Renal cortical epithelial cell (primary cell): ENCODE measurements around the gene GRAMD1C. TPM values are rescaled to one million over a fixed set of nuclear protein-coding genes. Genes with fewer than 3 reads are reported as not detected.

Experiments used
- DNase-seq: peaks from one replicate; pipeline ENCODE4 v3.0.0-alpha.2; 2011; ENCODE audit warnings: low read depth
- total RNA-seq: library from RNA; depleted of rRNA; stranded (reverse); fragments of >200 nt; gene quantifications from 2 replicates; pipeline ENCODE4 v1.2.3, GENCODE V29; 2014

The GRAMD1C gene
- total RNA-seq, 1 donor from 2014 or later, result 11.8 TPM

GRCh38 chr3:113952921-113953320 is 114.3 kb downstream of the GRAMD1C start:
- DNase-seq, result no peak

DNA sequence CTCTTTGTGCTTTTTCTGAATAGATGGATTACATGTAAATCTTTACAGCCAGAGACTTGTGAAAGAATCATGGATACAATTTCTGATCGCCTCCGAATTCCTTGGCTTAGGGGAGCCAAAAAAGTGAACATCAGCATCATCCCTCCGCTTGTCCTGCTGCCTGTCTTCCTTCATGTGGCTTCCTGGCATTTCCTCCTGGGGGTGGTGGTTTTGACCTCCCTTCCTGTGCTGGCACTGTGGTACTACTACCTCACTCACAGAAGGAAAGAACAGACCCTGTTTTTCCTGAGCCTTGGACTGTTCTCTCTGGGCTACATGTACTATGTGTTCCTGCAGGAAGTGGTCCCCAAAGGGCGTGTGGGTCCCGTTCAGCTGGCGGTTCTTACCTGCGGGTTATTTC is 115.1 kb downstream of the GRAMD1C start:
- DNase-seq, result no peak

- no peak for DNase-seq
Measured at GRCh38 chr3:113954091-113954685, 115.6 kb downstream of the GRAMD1C start.

DNA sequence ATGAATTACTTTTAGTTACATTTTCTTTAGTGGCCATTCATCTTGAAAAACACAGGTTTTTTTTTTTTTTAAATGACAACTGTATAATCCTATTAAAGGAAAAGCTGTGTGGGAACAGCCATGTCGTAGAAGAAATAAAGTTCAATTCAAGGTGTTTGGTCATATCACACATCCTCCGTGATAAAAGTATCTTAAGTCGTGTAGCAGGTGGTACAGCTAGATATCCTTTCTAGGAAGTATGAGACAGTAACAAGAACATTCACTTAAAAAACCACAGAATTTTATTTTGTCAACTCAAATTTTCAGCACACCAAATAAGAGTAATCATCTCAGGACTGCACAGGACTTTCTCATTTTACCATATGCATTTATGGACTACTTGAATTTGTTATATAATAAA is 125.3 kb downstream of the GRAMD1C start:
- DNase-seq, result no peak

GRCh38 chr3:113966172-113966571 is 127.6 kb downstream of the GRAMD1C start:
- DNase-seq, result no peak

- DNase-seq, result peak; percentile 16
Measured at GRCh38 chr3:113968986-113969385, 130.4 kb downstream of the GRAMD1C start.

DNA sequence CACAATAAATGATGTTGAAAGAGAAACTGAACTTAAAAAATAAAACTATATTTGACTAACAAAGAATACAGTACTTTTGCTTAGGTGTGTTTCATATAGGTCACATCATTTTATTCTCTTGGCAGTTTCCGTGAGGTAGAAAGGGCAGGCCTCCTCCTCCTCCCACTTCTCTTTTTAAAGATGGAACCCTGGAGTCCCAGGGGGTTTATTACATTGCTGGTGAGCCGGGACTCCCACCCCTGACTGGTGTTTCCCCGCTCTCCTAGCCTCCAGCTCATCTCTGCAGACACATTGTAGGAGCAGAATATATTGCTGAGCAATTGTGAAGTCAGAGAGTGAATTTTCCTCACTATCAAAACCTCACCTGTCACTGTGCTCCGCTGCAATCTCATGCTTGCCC is 139.2 kb downstream of the GRAMD1C start:
- no peak for DNase-seq

GRCh38 chr3:113979916-113980315 is 141.3 kb downstream of the GRAMD1C start:
- no peak for DNase-seq

DNA sequence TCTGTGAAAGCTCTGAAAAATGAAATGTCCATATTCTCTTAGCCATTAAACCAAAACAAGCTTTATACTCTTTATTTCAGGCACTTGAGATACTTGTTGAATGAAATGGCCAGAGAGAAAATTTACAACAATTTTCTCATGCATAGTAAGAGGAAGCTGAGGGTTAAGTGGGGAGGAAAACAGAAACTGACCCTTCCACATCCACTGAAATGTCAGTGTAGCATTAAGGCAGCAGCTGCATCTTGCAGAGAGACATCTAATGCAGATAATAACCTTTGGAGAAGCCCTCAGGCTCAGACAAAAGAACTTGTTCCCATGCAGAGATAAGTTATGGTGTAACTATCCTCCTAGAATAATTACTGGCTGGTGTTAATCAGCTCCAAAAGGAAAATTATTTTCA is 143.2 kb downstream of the GRAMD1C start:
- DNase-seq, result no peak

- no peak for DNase-seq
Measured at GRCh38 chr3:113983544-113983943, 145.0 kb downstream of the GRAMD1C start.

- DNase-seq, result peak; percentile 3
Measured at GRCh38 chr3:113985541-113985940, 147.0 kb downstream of the GRAMD1C start.

Other genes starting within 250 kb of the GRAMD1C start
- 6.1 and 14.8 TPM in 2 replicates for gene USF3, start 142.1 kb upstream of the GRAMD1C start, total RNA-seq
- 139 and 217 TPM in 2 replicates for gene NAA50, start 92.5 kb upstream of the GRAMD1C start, total RNA-seq
- 118 and 132 TPM in 2 replicates for gene ATP6V1A, start 91.8 kb upstream of the GRAMD1C start, total RNA-seq
- 6.6 and 14.6 TPM in 2 replicates for gene ZDHHC23, start 109.2 kb downstream of the GRAMD1C start, total RNA-seq
- gene CCDC191, start 217.7 kb downstream of the GRAMD1C start, total RNA-seq, result 1.6 and 6.4 TPM in 2 replicates
- 21.0 and 24.3 TPM in 2 replicates for gene QTRT2, start 217.9 kb downstream of the GRAMD1C start, total RNA-seq